GM18519 (cell line): ENCODE data around the gene RBFOX1.

Source experiments
- ATAC-seq: cut with Tn5 transposase; IDR thresholded peaks from one replicate; pipeline ENCODE4 v1.9.1; 2021; ENCODE audit warnings: mild to moderate bottlenecking, moderate library complexity; ENCODE audit not compliant: unreplicated experiment, low FRiP score

The RBFOX1 gene

DNA sequence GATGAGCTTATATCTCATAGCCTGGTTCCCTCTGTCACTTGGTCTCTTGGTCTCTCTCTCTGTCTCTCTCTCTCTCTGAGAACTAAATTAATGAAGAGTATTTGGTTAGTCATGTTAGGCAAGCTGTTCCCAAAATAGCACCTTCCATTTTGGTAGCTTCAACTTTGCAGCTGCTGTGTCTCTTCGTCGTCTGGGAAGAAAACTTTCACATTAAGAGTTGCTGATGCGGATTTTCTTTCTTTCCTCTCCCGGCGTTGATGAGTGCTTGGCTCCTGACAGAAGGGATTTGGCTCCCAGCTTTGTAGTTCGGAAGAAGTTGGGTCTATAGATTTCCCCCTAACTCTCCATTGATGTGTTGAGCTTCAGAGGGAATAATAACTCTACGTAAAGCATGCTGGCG lies at the start of gene RBFOX1:
Gene RBFOX1 (plus strand): TSS at position 235 of the 400 bp plus-strand sequence.
- ATAC-seq, result no peak

DNA sequence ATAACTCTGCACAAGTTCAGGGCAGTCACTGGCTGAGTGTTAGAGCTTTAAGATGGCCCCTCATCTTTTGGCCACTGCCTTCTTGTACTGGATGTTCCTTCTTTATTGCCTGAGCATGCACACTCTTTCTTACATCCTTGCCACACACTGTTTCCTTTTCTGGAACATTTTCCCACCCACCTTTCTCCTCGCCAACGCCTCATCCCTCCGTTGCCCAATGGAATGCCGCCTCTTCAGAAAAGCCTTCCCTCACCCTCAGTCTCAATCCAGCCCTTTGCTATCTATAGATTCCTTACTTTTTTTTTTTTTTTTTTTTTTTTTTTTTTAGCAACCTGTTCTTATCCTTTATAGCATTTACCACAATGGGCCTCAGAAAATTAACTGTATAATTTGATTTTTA lies 47.9 kb upstream of the RBFOX1 start:
- no peak for ATAC-seq

DNA sequence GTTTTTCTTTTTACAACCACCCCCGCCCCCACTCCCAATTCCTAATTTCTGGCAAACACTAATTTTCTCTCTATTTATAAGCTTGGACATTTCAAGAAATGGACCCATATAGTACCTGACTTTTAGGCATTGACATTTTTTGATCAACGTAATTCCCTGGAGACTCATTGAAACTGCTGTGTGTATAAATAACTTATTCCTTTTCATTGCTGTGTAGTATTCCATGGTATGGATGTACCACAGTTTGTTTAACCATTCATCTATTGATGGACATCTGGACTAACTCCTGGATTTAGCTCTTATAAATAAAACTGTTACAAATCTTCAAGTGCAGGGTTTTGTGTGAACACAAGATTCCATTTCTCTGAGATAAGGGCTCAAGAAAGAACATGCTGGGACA lies 47.1 kb upstream of the RBFOX1 start:
- ATAC-seq, result no peak

DNA sequence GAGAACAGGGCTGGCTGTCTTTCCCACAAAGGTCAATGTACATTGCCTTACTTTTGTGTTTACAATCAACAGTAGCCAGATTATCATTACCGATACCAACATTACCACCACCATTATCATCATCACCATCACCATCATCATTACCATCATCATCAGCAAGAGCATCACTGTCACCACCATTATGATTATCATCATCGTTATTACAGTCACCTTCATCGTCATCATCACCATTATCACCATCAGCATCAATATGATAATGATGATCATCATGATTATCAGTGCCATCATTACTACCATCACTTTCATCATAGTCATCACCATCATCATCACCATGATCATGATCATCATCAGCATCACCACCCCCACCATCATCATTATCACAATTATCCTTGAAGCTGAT lies 43.3 kb upstream of the RBFOX1 start:
- ATAC-seq, result no peak

DNA sequence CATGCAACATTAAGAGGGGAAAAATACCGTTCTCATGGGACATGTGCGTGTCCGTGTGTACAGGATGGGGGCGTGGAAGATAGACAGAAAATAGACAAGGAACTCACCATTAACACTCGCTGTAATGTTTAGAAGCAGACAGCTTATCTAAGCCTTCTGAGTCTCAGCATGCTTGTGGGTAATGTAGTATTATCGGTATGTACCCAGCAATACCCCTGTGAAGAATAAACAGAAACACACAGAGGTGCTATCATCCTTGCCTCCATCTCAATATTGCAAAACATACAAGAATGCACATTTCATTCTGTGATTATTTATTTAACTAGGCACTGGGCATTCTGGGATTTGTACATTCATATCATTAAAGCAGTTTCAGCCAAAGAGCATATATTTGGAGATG lies 42.0 kb upstream of the RBFOX1 start:
- ATAC-seq, result no peak

DNA sequence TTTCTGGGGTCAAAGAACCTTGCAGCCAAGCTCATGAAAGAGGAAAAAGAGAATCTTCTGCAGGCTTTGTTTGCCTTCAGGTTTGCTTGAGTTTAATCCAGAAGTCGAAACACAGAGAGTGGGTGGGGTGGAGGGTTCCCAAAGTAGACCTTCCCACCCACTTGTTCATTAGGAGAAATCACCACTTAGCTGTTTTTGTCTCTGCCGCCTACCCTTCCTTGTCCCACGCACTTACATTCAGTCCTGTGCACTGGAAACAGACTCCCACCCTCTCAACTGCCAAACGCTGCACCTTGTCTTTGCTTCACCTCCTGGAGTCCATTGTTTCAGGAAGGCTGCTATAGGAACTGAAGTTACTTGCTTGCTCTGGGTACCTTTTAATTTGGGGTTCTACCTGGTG lies 38.6 kb upstream of the RBFOX1 start:
- no peak for ATAC-seq

DNA sequence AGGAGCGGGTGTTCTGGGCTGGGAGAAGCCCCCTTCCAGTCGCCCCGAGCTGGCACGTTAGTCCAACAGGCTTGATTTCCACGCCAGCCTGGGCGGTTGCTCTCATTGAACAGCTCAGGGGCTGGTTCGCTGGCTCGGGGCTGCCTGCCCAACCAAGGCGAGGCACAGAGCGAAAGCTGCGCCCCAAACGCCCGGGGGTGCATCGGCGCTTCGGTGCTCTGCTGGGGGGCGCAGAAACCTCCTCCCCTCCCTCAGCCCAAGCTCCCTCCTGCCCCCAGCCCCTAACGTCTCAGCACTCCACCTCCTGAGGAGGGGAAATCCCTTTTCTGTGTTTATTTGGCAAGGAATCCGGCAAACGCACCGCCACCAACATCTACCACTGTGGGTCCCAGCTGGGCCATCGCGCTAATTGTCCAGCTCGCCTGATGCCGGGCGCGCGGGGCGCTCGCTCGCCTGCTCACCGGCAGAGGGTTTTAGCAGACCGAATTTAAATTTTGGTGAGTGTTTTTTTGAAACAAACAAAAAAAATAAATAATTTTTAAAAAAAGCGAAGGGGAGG lies 29.5 kb upstream of the RBFOX1 start:
- no peak for ATAC-seq

DNA sequence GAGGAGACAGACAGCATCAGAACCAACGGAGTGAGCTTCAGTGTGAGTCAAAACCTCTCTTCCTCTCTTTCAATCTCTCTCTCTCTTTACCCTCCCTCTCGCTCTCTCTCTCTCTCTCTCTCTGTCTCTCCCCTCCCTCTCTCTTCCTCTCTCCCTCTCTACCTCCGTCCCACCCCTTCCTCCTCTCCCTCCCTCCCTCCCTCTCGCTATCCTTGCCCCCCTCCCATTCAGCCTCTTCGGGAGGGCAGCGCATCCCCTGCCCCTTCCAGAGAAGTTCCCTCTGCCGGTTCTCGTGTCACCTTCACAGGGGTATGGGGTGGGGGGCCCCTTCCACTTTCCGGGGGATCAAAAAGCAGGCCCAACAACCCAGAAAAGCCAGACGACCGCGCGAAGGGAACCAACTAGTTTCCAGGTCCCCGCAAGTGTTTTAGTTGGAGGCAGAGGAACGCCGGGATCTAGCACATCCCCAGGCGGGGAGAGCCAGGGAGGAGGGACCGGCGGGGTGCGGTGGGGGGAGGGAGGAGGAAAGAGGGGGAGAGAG lies 28.9 kb upstream of the RBFOX1 start:
- no peak for ATAC-seq

DNA sequence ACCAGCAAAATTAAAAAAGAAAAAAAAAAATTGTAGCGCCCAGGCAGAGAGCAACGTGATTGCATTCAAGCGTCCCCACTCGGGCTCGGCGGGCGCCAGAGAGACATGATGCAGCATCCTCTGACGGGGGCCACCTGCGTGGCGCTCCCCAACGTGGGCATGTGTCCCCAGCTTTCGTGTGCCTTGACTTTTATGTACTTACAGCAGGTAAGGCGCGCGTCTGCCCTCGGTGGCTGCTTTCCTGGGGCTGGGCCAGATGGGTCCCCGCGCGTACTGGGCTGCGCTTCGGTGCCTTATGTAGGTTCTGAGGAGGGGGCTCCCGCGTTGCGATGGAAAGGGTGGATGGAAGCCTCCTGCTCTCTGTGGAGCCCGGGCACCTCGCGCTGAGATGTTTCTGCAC lies 28.4 kb upstream of the RBFOX1 start:
- no peak for ATAC-seq

DNA sequence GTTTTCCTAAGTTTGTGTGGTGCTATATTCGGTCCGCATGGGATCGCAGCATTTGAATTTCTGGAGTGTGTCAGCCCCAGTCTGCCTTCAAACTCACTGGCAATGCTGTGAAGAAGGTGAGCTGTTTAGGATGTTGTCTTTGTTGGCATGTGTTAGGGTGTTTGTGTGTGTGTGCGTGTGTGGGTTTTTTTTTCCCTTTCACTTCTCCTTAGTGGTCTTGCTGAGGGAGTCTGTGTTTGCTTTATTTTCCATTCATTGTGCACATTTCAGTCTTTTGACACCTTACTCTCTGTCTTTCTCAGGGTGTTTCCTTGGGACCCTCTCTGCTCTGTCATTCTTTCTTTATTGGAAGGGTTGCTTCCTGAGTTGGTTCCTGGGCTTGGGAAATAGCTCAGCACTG lies 27.7 kb upstream of the RBFOX1 start:
- no peak for ATAC-seq

DNA sequence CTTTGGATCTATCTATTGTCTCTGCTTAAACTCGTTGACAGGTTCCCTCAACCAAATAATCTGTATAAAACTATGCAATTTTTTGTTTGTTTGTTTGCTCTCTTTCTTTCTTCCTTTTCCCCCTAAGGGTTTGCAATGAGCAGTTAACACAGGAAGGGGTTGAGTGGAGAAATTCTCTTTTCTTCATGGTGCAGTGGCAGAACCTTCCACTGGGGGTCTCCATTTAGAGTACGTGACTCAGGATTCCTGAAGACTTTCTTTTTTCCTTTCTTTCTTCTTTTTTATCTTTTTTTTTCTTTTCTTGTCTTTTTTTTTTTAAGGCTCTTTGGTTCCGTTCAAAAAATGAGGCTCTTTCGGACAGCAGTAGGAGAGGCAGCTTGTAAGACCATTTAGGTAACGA lies 19.5 kb upstream of the RBFOX1 start:
- no peak for ATAC-seq

DNA sequence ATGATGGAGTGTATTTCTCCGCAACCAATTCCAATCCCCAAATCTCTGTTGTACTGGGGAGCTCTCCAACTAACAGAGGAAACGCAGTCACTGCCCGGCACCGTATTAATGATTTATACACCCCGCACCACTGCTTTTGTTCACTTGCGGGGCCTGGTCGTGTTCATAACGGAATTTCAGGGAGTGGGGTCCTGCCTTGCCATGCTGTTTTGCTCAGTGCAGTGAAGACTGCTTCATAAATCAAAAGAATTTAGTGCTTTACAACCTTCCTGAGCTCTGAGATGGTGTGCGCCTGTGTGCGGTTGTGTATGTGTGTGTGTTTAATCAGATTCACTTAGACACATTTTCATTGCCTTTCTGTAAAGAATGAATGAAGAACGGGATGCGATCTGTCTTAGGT lies 18.5 kb upstream of the RBFOX1 start:
- ATAC-seq, result no peak

DNA sequence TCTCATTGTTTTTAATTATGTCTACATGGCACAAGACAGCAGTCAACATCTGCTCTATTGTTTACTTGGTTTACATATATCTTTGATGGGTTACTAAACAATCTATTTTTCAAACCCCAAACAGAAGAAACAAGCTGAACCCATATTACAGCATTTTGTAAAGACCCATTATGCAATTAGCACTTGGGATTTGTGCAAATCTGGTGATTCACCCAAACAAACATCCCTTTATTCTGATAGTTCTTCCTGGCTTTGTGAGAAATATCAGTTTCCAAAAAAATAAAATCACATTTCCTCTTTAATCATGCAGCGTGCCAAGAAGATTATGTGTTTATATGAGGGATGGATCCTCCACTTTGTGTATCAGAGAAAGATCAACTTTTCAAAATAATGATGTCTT lies 16.8 kb upstream of the RBFOX1 start:
- ATAC-seq, result no peak

DNA sequence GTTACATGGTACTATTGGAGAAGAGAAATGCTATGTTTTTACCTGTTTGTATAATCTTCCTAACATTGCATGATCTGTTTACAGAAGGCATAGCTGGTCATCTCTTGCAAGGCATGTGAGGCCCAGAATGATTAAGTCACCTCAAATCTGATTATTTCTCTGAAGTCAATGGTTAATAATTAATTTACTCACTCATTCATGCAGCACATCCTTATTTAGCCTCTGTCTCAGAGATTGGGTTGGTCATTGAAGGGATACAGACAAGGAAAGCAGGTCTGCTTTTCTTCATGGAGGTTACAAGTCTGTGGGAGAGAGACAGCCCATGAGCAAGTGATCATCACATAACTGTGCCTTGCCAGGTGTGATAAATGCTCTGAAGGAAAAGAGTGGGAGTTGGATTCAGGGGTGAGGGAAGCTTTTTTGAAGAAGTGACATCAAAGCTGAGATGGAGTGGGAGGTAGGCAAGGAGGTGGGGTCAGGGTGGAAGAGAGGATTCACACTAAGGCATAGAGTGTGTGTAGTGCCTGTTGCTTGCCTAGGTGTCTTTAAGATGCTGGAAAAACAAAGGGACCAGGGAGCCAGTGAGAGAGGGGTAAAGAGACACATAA lies 16.3 kb upstream of the RBFOX1 start:
- no peak for ATAC-seq

DNA sequence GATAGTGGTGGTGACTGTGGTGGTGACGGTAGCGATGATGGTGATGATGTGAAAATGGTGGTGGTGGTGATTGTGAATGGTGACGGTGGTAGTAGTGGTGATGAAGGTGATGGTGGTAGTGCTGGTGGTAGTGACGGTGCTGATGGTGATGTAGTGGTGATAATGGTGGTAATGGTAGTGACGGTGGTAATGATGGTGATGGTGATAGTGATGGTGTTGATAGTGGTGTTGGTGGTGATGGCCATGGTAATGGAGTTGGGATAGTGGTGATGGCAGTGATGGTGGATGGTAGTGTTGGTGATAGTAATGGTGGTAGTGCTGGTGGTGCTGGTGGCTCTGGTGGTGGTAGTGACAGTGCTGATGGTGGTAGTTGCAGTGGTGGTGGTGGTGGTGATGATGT lies 14.7 kb upstream of the RBFOX1 start:
- ATAC-seq, result no peak

DNA sequence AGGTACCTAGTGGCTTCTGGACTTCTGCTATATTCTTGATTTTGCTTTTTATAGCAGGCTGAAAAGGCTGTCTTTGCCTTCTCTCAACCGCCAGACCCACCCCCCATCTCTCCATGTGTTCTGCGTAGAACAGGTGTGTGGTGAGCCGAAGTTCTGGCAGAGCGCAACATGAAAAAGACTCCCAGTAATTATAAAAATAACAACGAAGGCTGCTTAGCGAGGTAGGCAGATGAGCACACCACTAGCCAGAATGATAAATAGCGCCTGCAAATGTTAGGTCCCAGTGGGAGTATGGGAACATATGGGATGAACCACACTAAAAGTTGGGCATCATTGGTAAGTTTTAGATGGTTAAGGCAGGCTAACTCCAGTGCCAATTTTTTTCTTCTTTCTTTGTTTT lies 14.0 kb upstream of the RBFOX1 start:
- ATAC-seq, result no peak

DNA sequence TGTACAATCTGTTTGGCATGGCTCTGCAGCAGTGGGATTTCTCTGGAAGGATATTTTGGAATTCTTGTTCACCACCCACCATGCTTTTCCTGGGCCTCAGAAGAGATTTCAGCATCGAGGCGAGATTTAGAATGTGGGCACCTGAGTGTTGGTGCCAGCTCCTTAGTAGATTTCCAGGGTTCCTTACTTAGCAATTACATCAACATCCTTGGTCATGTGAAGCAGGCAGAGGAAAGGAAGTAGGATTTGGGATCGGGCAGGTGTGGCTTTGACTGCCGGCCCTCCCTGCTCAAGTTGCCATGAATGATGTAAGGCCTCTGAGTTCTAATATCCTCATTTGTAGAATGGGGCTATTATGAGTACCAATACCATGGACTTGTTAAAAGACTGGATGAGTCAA lies 13.1 kb upstream of the RBFOX1 start:
- no peak for ATAC-seq

DNA sequence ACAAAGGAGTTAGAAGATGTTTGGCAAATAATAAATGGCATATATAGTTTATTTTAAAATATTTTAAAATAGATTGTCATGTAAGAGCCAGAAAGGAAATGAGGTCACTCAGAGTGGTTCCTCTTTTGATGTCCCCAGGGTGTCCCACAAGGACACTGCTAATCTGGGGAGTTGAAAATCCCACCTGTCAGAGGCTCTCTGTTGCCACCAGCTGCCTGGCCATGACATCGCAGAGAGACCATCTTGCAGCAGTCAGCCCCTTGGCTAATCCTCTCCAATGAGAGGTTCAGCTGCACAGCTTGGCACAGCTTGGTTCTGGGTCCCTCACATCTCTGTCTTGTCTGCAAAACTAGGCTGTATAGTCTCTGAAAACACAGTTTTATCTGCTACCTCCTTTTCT lies 11.0 kb upstream of the RBFOX1 start:
- no peak for ATAC-seq

DNA sequence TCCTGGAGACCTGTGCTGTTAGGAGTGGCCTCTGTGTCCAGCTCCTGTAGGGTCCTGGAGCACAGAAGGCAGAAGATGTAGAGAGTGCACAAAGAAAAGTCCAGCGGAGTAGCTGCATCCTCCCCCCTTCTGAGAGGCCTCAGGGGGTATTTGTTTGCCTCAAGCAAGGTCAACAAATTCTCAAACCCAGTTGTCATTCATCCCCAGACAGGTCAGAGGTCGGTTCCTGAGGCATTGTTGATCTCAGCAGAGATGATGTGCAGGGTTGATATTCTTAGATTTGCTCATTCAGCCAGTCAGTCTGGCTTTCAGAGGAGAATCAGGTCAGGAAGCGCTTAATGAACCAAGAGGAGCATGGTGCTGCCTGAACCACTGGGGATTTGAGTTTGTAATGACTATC lies 8.3 kb upstream of the RBFOX1 start:
- ATAC-seq, result no peak

DNA sequence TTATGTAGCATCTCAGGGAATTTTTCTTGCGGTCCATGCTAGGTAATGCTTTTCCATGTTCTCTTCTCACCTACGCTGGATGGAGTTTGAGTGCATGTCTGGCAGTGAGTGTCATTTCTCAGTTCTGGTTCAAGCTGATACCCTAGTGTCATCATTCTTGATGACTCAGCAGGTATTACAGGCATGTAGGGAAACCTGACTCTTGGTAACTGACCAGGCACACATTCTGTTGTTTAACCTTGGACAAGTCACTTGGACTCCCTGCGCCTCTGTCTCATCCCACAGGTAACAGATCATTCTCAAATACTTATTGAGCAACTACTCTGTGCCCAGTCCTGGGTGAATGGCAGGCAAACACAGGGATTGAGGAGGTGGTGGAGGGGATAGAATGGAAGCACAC lies 6.8 kb upstream of the RBFOX1 start:
- ATAC-seq, result no peak

DNA sequence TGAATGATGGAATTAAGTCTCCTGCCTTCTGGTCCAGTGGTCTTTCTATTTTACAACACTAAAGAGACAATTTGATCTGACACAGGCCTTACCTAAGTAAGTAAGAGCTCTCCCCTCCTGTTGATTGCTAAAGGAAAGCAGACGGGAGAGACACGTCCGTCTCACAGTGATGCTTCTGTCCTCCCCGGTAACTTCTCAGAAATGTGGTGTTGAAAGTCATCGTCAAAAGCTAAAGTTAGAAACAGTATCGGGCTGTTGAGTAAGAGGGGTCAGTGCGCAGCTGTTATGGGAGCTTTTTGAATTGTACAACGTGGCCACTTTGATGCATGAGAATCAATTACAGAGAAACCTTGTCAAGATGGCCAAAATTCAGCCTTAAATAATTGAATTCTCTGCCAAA lies 1.9 kb upstream of the RBFOX1 start:
- ATAC-seq, result no peak

DNA sequence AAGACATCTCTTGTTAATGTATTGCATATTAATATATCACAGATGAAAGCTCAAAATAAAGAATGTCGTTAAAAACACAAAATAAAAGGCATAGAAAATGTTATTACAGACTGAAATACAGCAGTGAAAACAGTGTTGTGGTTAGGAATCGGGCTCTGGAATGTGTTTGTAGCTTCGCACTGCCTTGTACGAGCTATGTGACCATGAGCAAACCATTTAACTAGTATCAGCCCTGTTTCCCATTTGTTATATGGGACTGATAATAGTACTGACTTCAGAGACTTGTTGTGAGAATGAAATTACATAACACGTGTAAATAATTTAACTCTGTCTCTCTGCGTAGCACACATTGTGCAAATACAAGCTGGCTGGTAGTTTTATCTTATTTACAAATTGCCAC lies 648 bp upstream of the RBFOX1 start:
- ATAC-seq, result no peak
